OCI-LY7 (cell line): ENCODE data around the gene MED27.

Experiments
- EZH2phosphoT487 ChIP-seq: fragments of 200-600 bp; sonication (generic); IDR thresholded peaks from 2 replicates; pipeline ENCODE4 v1.6.1; 2018; ENCODE audit warnings: low read depth, borderline replicate concordance, mild to moderate bottlenecking, mixed run types, antibody characterized with exemption, low read length, moderate library complexity, mixed read lengths
- TF ChIP-seq, protein P1 (sequence below): fragments of 200-600 bp; sonication (generic); conservative IDR thresholded peaks from 2 replicates; pipeline ENCODE4 v1.5.1; 2014; ENCODE audit warnings: mild to moderate bottlenecking, antibody characterized with exemption, low read length, moderate library complexity, mixed read lengths

DNA sequence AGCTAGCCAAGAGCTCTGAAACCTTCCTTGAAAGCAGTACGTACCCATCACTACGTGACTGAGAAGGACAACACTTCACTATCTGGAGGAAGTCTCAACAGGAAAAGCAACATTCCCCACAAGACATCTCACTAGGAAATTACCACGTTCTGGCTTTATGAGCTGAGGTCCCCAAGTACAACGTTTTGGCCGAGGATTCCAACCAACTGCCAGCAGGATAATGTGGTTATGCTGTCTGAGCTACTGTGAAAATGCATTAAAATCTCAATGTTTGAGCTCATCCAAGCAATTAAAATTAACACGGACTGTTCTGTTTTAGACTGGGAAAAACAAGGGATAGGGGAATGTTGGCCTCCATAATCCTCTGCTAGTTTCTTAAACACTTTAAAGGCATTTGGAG lies 16.4 kb downstream of the MED27 start:
- no peak for TF ChIP-seq EZH2phosphoT487
- TF ChIP-seq, protein P1, sequence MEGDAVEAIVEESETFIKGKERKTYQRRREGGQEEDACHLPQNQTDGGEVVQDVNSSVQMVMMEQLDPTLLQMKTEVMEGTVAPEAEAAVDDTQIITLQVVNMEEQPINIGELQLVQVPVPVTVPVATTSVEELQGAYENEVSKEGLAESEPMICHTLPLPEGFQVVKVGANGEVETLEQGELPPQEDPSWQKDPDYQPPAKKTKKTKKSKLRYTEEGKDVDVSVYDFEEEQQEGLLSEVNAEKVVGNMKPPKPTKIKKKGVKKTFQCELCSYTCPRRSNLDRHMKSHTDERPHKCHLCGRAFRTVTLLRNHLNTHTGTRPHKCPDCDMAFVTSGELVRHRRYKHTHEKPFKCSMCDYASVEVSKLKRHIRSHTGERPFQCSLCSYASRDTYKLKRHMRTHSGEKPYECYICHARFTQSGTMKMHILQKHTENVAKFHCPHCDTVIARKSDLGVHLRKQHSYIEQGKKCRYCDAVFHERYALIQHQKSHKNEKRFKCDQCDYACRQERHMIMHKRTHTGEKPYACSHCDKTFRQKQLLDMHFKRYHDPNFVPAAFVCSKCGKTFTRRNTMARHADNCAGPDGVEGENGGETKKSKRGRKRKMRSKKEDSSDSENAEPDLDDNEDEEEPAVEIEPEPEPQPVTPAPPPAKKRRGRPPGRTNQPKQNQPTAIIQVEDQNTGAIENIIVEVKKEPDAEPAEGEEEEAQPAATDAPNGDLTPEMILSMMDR = no peak
